Neural cell (in vitro differentiated cells): ENCODE measurements around the gene NF1. TPM values are rescaled to one million over a fixed set of nuclear protein-coding genes. Genes with fewer than 3 reads are reported as not detected.

Source experiments
- H2AFZ ChIP-seq: fragments of 200-600, 300-800 bp; sonication (generic), shearing (Covaris generic); 2 replicates; pipeline ENCODE4 v1.6.0; 2014; ENCODE audit warnings: low read depth, mild to moderate bottlenecking, antibody characterized with exemption, low read length, moderate library complexity
- H3F3A ChIP-seq: fragments of 200-600 bp; shearing (Covaris generic); 2 replicates; pipeline ENCODE4 v1.6.1; 2016; ENCODE audit warnings: mild to moderate bottlenecking, moderate library complexity, mixed read lengths, antibody characterized with exemption, low read length; ENCODE audit not compliant: insufficient read depth, poor library complexity, severe bottlenecking
- H3K27ac ChIP-seq: fragments of 200-600, 300-800 bp; sonication (generic), shearing (Covaris generic); 2 replicates; pipeline ENCODE4 v1.5.1; 2014; ENCODE audit warnings: mild to moderate bottlenecking, low read length, moderate library complexity
- H3K27me3 ChIP-seq: fragments of 300-800, 200-600 bp; sonication (generic), shearing (Covaris generic); 2 replicates; pipeline ENCODE4 v1.6.0; 2014; ENCODE audit warnings: mild to moderate bottlenecking, low read depth, low read length, moderate library complexity; ENCODE audit not compliant: insufficient read depth
- H3K36me3 ChIP-seq: fragments of 300-800, 200-600 bp; sonication (generic), shearing (Covaris generic); 2 replicates; pipeline ENCODE4 v1.5.1; 2014; ENCODE audit warnings: mild to moderate bottlenecking, antibody characterized with exemption, low read length, moderate library complexity; ENCODE audit not compliant: insufficient read depth
- H3K4me2 ChIP-seq: fragments of 300-800, 200-600 bp; sonication (generic), shearing (Covaris generic); 2 replicates; pipeline ENCODE4 v1.6.0; 2014; ENCODE audit warnings: mild to moderate bottlenecking, low read length
- H3K4me3 ChIP-seq: fragments of 300-800, 200-600 bp; sonication (generic), shearing (Covaris generic); 2 replicates; pipeline ENCODE4 v1.5.1; 2014; ENCODE audit warnings: mild to moderate bottlenecking, low read length, moderate library complexity
- H3K79me2 ChIP-seq: fragments of 200-600 bp; shearing (Covaris generic); replicated peaks from 2 replicates; pipeline ENCODE4 v1.6.0; 2014; ENCODE audit warnings: mild to moderate bottlenecking, low read length, moderate library complexity; ENCODE audit not compliant: insufficient read depth
- H3K9ac ChIP-seq: fragments of 300-800, 200-600 bp; sonication (generic), shearing (Covaris generic); 2 replicates; pipeline ENCODE4 v1.6.1; 2016; ENCODE audit warnings: mild to moderate bottlenecking, low read length, mixed read lengths
- H3K9me2 ChIP-seq: fragments of 200-600 bp; shearing (Covaris generic); 2 replicates; pipeline ENCODE4 v1.6.1; 2016; ENCODE audit warnings: mild to moderate bottlenecking, low read length, mixed read lengths; ENCODE audit not compliant: insufficient read depth
- H3K9me3 ChIP-seq: fragments of 200-600, 300-800 bp; sonication (generic), shearing (Covaris generic); 2 replicates; pipeline ENCODE4 v1.6.1; 2016; ENCODE audit warnings: mild to moderate bottlenecking, mixed run types, low read length, moderate library complexity, mixed read lengths
- H4K20me1 ChIP-seq: fragments of 200-600 bp; shearing (Covaris generic); 2 replicates; pipeline ENCODE4 v1.6.1; 2016; ENCODE audit warnings: mild to moderate bottlenecking, mixed run types; ENCODE audit not compliant: insufficient read depth
- EP300 ChIP-seq: fragments of 450-650 bp; conservative IDR thresholded peaks from 2 replicates; pipeline ENCODE4 v1.6.1; 2014; ENCODE audit warnings: antibody characterized with exemption, mild to moderate bottlenecking, moderate library complexity; ENCODE audit not compliant: poor library complexity, severe bottlenecking
- EZH2 ChIP-seq: fragments of 200-600, 300-800 bp; shearing (Covaris generic), sonication (generic); IDR thresholded peaks from 2 replicates; pipeline ENCODE4 v1.6.1; 2014; ENCODE audit warnings: antibody characterized with exemption, low read length, borderline replicate concordance, mild to moderate bottlenecking; ENCODE audit not compliant: insufficient read depth, poor library complexity, severe bottlenecking
- MXI1 ChIP-seq: fragments of 450-650 bp; conservative IDR thresholded peaks from 2 replicates; pipeline ENCODE4 v1.6.1; 2014; ENCODE audit warnings: antibody characterized with exemption, mild to moderate bottlenecking; ENCODE audit not compliant: poor library complexity, severe bottlenecking
- POLR2AphosphoS5 ChIP-seq: IDR thresholded peaks from 2 replicates; pipeline ENCODE4 v1.6.1; 2012
- RAD21 ChIP-seq: fragments of 450-650 bp; conservative IDR thresholded peaks from 2 replicates; pipeline ENCODE4 v1.6.1; 2014; ENCODE audit warnings: antibody characterized with exemption, mild to moderate bottlenecking, moderate library complexity
- SMC3 ChIP-seq: fragments of 450-650 bp; conservative IDR thresholded peaks from 2 replicates; pipeline ENCODE4 v1.6.1; 2014; ENCODE audit warnings: antibody characterized with exemption, mild to moderate bottlenecking, moderate library complexity; ENCODE audit not compliant: poor library complexity
- TAF1 ChIP-seq: IDR thresholded peaks from 2 replicates; pipeline ENCODE4 v1.6.1; 2012; ENCODE audit warnings: low read depth
- polyA plus RNA-seq: library from polyadenylated mRNA; depleted of rRNA; stranded (reverse); fragments of >200 nt; gene quantifications from 2 replicates; pipeline ENCODE4 v1.2.3, GENCODE V29; 2014
- TF ChIP-seq, protein P1 (sequence below): fragments of 450-650 bp; IDR thresholded peaks from 2 replicates; pipeline ENCODE4 v1.5.1; 2014; ENCODE audit warnings: antibody characterized with exemption, mild to moderate bottlenecking, moderate library complexity; ENCODE audit not compliant: poor library complexity, severe bottlenecking
- TF ChIP-seq, protein P2 (sequence below): IDR thresholded peaks from 2 replicates; pipeline ENCODE4 v1.6.1; 2012; ENCODE audit warnings: borderline replicate concordance

Gene NF1
- polyA plus RNA-seq, 1 donor from 2014 or later, result 22.4 TPM

DNA sequence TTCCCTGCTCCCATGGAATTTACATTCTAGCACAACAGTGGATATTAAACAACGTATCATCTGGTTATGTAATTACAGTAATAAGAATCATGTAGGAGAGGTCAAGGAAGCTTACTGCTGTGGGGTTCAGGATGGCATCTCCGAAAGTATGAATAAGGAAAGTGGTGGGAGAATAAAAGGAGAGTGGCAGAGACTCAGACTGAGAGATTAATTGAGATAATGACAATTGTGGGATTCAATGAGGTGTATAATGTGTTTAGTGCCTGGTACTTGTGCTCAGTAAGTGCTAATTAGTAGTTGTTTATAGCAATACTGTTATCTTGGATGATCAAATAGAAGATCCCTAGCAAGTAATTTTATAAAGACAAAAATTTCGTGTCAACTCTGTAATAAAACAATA is 45.3 kb downstream of the NF1 start:
- Histone ChIP-seq H3K36me3 (peaks cover 5% of the 10 kb centered on the region), H3K4me2 (no peak overlapping the region), H3K27ac (no peak overlapping the region), H3K9me3 (no peaks in the 10 kb centered on the region), H3K27me3 (no peaks in the 10 kb centered on the region), H3K9ac (no peak overlapping the region), H3K4me3 (no peak overlapping the region), H4K20me1 (no peaks in the 10 kb centered on the region), H3F3A (no peaks in the 10 kb centered on the region), H2AFZ (no peak overlapping the region), H3K79me2 (peaks cover 31% of the 10 kb centered on the region), H3K9me2 (no peaks in the 10 kb centered on the region)
- TF ChIP-seq RAD21 (no peak), POLR2AphosphoS5 (no peak), EZH2 (no peak)
- TF ChIP-seq, protein P1, sequence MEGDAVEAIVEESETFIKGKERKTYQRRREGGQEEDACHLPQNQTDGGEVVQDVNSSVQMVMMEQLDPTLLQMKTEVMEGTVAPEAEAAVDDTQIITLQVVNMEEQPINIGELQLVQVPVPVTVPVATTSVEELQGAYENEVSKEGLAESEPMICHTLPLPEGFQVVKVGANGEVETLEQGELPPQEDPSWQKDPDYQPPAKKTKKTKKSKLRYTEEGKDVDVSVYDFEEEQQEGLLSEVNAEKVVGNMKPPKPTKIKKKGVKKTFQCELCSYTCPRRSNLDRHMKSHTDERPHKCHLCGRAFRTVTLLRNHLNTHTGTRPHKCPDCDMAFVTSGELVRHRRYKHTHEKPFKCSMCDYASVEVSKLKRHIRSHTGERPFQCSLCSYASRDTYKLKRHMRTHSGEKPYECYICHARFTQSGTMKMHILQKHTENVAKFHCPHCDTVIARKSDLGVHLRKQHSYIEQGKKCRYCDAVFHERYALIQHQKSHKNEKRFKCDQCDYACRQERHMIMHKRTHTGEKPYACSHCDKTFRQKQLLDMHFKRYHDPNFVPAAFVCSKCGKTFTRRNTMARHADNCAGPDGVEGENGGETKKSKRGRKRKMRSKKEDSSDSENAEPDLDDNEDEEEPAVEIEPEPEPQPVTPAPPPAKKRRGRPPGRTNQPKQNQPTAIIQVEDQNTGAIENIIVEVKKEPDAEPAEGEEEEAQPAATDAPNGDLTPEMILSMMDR, result no peak

DNA sequence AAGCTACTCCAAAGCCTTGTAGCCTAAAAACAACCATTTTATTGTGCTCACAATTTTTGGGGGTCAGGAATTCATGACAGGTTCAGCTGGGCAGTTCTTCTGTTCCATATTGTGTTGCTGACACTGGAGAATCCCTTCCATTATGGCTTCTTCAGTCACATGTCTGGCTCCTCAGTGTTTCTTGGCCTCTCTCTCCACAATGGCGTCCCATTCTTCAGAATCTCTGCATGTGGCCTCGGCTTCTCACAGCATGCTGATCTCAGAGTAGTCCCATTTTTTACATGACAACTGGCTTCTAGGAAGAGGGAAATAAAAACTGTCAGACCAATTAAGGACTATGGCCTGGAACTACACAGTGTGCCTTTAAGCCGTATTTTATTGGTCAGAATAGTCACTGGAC is 49.7 kb downstream of the NF1 start:
- no peaks in the 10 kb centered on the region for H4K20me1 ChIP-seq
- H3K27me3 ChIP-seq, result no peaks in the 10 kb centered on the region
- H3K9me3 ChIP-seq, result no peaks in the 10 kb centered on the region
- no peaks in the 10 kb centered on the region for H3F3A ChIP-seq
- no peak overlapping the region for H2AFZ ChIP-seq
- H3K9me2 ChIP-seq, result no peaks in the 10 kb centered on the region
- peaks cover 2% of the 10 kb centered on the region for H3K36me3 ChIP-seq
- no peak overlapping the region for H3K27ac ChIP-seq
- H3K4me2 ChIP-seq, result no peak overlapping the region
- H3K79me2 ChIP-seq, result peaks cover 19% of the 10 kb centered on the region
- H3K9ac ChIP-seq, result no peak overlapping the region
- no peak overlapping the region for H3K4me3 ChIP-seq
- TF ChIP-seq TAF1 (no peak), MXI1 (no peak), POLR2AphosphoS5 (no peak), EZH2 (no peak), RAD21 (no peak), EP300 (no peak), SMC3 (no peak)
- TF ChIP-seq, protein P1, result no peak
- TF ChIP-seq, protein P2, sequence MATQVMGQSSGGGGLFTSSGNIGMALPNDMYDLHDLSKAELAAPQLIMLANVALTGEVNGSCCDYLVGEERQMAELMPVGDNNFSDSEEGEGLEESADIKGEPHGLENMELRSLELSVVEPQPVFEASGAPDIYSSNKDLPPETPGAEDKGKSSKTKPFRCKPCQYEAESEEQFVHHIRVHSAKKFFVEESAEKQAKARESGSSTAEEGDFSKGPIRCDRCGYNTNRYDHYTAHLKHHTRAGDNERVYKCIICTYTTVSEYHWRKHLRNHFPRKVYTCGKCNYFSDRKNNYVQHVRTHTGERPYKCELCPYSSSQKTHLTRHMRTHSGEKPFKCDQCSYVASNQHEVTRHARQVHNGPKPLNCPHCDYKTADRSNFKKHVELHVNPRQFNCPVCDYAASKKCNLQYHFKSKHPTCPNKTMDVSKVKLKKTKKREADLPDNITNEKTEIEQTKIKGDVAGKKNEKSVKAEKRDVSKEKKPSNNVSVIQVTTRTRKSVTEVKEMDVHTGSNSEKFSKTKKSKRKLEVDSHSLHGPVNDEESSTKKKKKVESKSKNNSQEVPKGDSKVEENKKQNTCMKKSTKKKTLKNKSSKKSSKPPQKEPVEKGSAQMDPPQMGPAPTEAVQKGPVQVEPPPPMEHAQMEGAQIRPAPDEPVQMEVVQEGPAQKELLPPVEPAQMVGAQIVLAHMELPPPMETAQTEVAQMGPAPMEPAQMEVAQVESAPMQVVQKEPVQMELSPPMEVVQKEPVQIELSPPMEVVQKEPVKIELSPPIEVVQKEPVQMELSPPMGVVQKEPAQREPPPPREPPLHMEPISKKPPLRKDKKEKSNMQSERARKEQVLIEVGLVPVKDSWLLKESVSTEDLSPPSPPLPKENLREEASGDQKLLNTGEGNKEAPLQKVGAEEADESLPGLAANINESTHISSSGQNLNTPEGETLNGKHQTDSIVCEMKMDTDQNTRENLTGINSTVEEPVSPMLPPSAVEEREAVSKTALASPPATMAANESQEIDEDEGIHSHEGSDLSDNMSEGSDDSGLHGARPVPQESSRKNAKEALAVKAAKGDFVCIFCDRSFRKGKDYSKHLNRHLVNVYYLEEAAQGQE, result no peak
